ENCODE measurements around the gene IL1RN. TPM values are rescaled to one million over a fixed set of nuclear protein-coding genes. Genes with fewer than 3 reads are reported as not detected.

IL1RN gene
- total RNA-seq, 1 experiment from 2014 or later = not detected

- DNase-seq (ENCODE audit: low read depth) = no peak
Observed at GRCh38 chr2:113173542-113174375, 46.4 kb downstream of the IL1RN start, which contains the start of gene PSD4. Gene PSD4, plus strand, starts transcription at chr2:113173971. Its CDS starts 8,486 bp downstream, at chr2:113182457.

- no peak for DNase-seq (ENCODE audit: low read depth)
Observed at GRCh38 chr2:113174376-113174750, 47.0 kb downstream of the IL1RN start.

GRCh38 chr2:113175042-113175628, 47.7 kb downstream of the IL1RN start:
- DNase-seq (ENCODE audit: low read depth) = no peak

GRCh38 chr2:113175736-113176695, 48.6 kb downstream of the IL1RN start:
- DNase-seq (ENCODE audit: low read depth) = no peak

GRCh38 chr2:113176696-113177355, 49.4 kb downstream of the IL1RN start:
- DNase-seq (ENCODE audit: low read depth) = no peak

- no peak for DNase-seq (ENCODE audit: low read depth)
Observed at GRCh38 chr2:113178069-113178746, 50.8 kb downstream of the IL1RN start.

- DNase-seq (ENCODE audit: low read depth) = no peak
Observed at GRCh38 chr2:113178891-113179290, 51.5 kb downstream of the IL1RN start.

GRCh38 chr2:113179446-113180045, 52.1 kb downstream of the IL1RN start:
- DNase-seq (ENCODE audit: low read depth) = no peak

- DNase-seq (ENCODE audit: low read depth) = no peak
Observed at GRCh38 chr2:113180131-113180946, 52.9 kb downstream of the IL1RN start.

- no peak for DNase-seq (ENCODE audit: low read depth)
Observed at GRCh38 chr2:113181258-113182051, 54.1 kb downstream of the IL1RN start.

- DNase-seq (ENCODE audit: low read depth) = no peak
Observed at GRCh38 chr2:113182471-113183260, 55.3 kb downstream of the IL1RN start.

GRCh38 chr2:113183264-113183663, 55.9 kb downstream of the IL1RN start:
- DNase-seq (ENCODE audit: low read depth) = no peak

Other genes starting within 250 kb of the IL1RN start
- 0.75 TPM in 1 of 2 replicates, not detected in the other for gene IL37, start 216.4 kb upstream of the IL1RN start, total RNA-seq (2014; rRNA removed)
- gene IL36G, start 149.6 kb upstream of the IL1RN start, total RNA-seq (2014; rRNA removed) = not detected in 2 replicates
- not detected in 2 replicates for gene IL36A, start 122.1 kb upstream of the IL1RN start, total RNA-seq (2014; rRNA removed)
- gene IL36B, start 74.7 kb upstream of the IL1RN start, total RNA-seq (2014; rRNA removed) = not detected in 2 replicates
- gene IL36RN, start 68.4 kb upstream of the IL1RN start, total RNA-seq (2014; rRNA removed) = not detected in 2 replicates
- not detected in 2 replicates for gene IL1F10, start 59.6 kb upstream of the IL1RN start, total RNA-seq (2014; rRNA removed)
- 1.0 and 1.5 TPM in 2 replicates for gene PSD4, start 46.4 kb downstream of the IL1RN start, total RNA-seq (2014; rRNA removed)
- gene PAX8, start 151.3 kb downstream of the IL1RN start, total RNA-seq (2014; rRNA removed) = 2.3 and 4.2 TPM in 2 replicates